Heart left ventricle (tissue), 16 donors: ENCODE data around the gene COL23A1. TPM values are rescaled to one million over a fixed set of nuclear protein-coding genes. Genes with fewer than 3 reads are reported as not detected.
A peak's percentile ranks its signal among the peaks of the same experiment; 100 is the strongest.

Source experiments
- ATAC-seq, 4 donors: fragments of 200-7000 bp; cut with Tn5 transposase; one replicate each; pipeline ENCODE4 v1.9.1; 2020 to 2022; ENCODE audit warnings: moderate library complexity in 4 of 4, mild to moderate bottlenecking in 3 of 4, moderate number of reproducible peaks in 1 of 4
- DNase-seq, 5 donors: peaks; one replicate each; pipeline ENCODE4 v3.0.0-alpha.2; 2020
- H3K27ac ChIP-seq, 12 donors: fragments of 200-600 bp; sonication (generic) in 4 of 12; one replicate each; pipeline versions ENCODE4 v1.5.0 to v1.8.0; 2016 to 2022; ENCODE audit warnings: mild to moderate bottlenecking in 2 of 12
- H3K27me3 ChIP-seq, 9 donors: fragments of 200-600 bp; sonication (generic) in 2 of 9; one replicate each; pipeline versions ENCODE4 v1.5.1 to v1.8.0; 2016 to 2022; ENCODE audit warnings: mild to moderate bottlenecking in 3 of 9
- H3K36me3 ChIP-seq, 9 donors: fragments of 200-600 bp; sonication (generic) in 2 of 9; one replicate each; pipeline versions ENCODE4 v1.5.0 to v1.8.0; 2018 to 2022; ENCODE audit warnings: mild to moderate bottlenecking in 2 of 9
- H3K4me1 ChIP-seq, 12 donors: fragments of 200-600 bp; sonication (generic) in 4 of 12; one replicate each; pipeline versions ENCODE4 v1.5.0 to v1.8.0; 2016 to 2022; ENCODE audit warnings: mild to moderate bottlenecking in 3 of 12
- H3K4me3 ChIP-seq, 12 donors: fragments of 200-600 bp; sonication (generic) in 4 of 12; one replicate each; pipeline versions ENCODE4 v1.5.0 to v1.8.0; 2017 to 2022; ENCODE audit warnings: mild to moderate bottlenecking in 9 of 12, moderate library complexity in 4 of 12
- H3K9me3 ChIP-seq, 12 donors: fragments of 200-600 bp; sonication (generic) in 4 of 12; one replicate each; pipeline versions ENCODE4 v1.5.0 to v1.8.0; 2016 to 2022; ENCODE audit warnings: mild to moderate bottlenecking in 1 of 12
- POLR2A ChIP-seq, 2 donors: fragments of 450-650 bp; IDR thresholded peaks; one replicate each; pipeline ENCODE4 v1.6.1; 2017; ENCODE audit warnings: antibody characterized with exemption in 2 of 2, mild to moderate bottlenecking in 2 of 2, moderate library complexity in 2 of 2
- WGBS, 4 donors: extraction: QIAGEN DNeasy Blood & Tissue Kit in 2 of 4; methylation state at CpG; one replicate each; pipeline versions ENCODE4 v1.1.5 to v1.1.7; 2013 to 2018; 5-methylcytosine and 5-hydroxymethylcytosine counted together
- intact Hi-C, 10 donors: fragments of 100-400 bp; cut with DNase I; formaldehyde crosslinking; loops; one replicate each; pipeline versions ENCODE4 v1.11.1 to v1.14.2; 2022
- polyA plus RNA-seq, 2 donors: library from polyadenylated mRNA; stranded (reverse); fragments of 200-250 nt; gene quantifications; one replicate each; pipeline ENCODE4 v1.2.3, GENCODE V29; 2013
- total RNA-seq, 9 donors: library from RNA; depleted of rRNA in 2 of 9; stranded (reverse); fragments of >200 nt in 2 of 9; fragmentation: NEBNext Ultra II Directional in 3 of 9; extraction: Animal tissue kit (Norgen Biotek cat#: 25700) in 3 of 9; gene quantifications; one replicate each; pipeline versions ENCODE4 v1.1.0 to v1.2.4, GENCODE V29; 2016 to 2023
- TF ChIP-seq, protein P1 (sequence below), 12 donors: fragments of 200-600 bp; sonication (generic) in 4 of 12; IDR thresholded peaks; one replicate each; pipeline versions ENCODE4 v1.5.0 to v1.8.0; 2018 to 2022; ENCODE audit warnings: antibody characterized with exemption in 12 of 12, mild to moderate bottlenecking in 5 of 12
- donor health status: ischemic (EF 13 %, LVEDD 7.1; RV severe dilation, severe dysfunction).
- donor health status: healthy with polysubstance abuse.
- donor health status: DM: no; HTN: yes; CAD: no.
- donor health status: DM: no; HTN: no; CAD: no.
- donor health status: ischemic (EF 25% LVEDD 6.9; RV normal size, moderate dysfunction).
- donor health status: ischemic (EF 25% LVEDD 5.7; RV mildly dilated, moderate dysfunction).
- donor health status: healthy.
- donor health status: DM: yes; HTN: yes; CAD: no.
- donor health status: ischemic (EF 35%, LVEDD 5.7; RV mildly dilated, moderate dysfunction).
- donor health status: nonischemic (EF 11% LVEDD 7.7; RV severe dilation, severe dysfunction).
- donor health status: DM: yes; HTN: yes; CAD: no.
- donor health status: PGD.
- donor health status: ischemic (EF 29% LVEDD 5.4; RV normal size, mild dysfunction).
- donor health status: nonischemic (EF 23%, LVEDD 6.1; RV moderate dilation, normal function).

The COL23A1 gene
- total and polyA plus RNA-seq, 11 donors: 6.0 to 33.0 (median 18.8) TPM

DNA sequence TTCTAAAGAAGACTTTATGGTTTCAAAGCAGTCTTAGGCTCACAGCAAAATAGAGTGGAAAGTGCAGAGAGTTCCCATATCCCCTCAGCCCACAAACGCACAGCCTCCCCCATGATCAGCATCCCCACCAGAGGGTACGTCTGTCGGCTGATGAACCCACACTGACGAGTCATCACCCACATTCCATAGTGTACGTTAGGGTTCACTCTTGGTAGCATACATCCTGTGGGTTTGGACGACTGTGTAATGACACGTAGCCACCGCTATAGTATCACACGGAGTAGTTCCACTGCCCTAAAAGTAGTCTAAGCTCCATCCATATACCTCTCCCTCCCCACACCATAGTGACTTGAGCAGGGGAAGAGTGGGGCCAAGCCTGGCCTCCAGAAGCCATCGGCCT lies 221.9 kb downstream of the COL23A1 start:
- TF ChIP-seq POLR2A (IDR thresholded peaks at IDR 0.05): no peak
- TF ChIP-seq, protein P1, sequence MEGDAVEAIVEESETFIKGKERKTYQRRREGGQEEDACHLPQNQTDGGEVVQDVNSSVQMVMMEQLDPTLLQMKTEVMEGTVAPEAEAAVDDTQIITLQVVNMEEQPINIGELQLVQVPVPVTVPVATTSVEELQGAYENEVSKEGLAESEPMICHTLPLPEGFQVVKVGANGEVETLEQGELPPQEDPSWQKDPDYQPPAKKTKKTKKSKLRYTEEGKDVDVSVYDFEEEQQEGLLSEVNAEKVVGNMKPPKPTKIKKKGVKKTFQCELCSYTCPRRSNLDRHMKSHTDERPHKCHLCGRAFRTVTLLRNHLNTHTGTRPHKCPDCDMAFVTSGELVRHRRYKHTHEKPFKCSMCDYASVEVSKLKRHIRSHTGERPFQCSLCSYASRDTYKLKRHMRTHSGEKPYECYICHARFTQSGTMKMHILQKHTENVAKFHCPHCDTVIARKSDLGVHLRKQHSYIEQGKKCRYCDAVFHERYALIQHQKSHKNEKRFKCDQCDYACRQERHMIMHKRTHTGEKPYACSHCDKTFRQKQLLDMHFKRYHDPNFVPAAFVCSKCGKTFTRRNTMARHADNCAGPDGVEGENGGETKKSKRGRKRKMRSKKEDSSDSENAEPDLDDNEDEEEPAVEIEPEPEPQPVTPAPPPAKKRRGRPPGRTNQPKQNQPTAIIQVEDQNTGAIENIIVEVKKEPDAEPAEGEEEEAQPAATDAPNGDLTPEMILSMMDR (IDR thresholded peaks at IDR 0.05): no peak
- intact Hi-C loops: no loop called here
- Histone ChIP-seq H3K4me3 (no peak overlapping the region), H3K27ac (no peak overlapping the region), H3K27me3 (no peaks in the 10 kb centered on the region), H3K36me3 (no peaks in the 10 kb centered on the region), H3K4me1 (peaks cover 0 to 16% (median 4%) of the 10 kb centered on the region in 12 donors), H3K9me3 (peaks cover 0 to 5% (median 0%) of the 10 kb centered on the region in 12 donors)
- WGBS, 4 donors: 78 to 95% (median 89%) methylated on average over 9 to 10 of the region's 10 CpGs
- ATAC-seq: no peak
- no peak for DNase-seq

DNA sequence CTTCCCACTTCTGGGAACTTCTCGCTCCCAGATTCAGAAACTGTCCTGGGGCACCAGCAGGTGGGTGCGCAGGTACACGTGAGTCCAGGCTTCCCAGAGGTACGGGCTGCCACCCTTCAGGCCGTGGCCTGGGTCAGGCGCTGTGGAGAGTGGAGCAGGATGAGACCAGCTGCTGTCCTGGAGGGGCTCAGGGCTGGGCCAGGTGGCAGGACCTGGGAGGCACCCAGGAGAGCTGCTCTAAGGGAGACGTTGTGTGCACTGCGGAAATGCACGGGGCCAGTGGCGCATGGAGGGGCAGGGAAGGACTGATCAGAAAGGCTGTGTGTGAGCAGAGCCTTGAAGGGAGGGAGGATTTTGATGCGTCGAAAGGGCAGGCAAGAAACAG lies 222.5 kb downstream of the COL23A1 start:
- WGBS, 4 donors: 86 to 92% (median 91%) methylated on average over 12 of the region's 12 CpGs
- H3K4me3 ChIP-seq: no peak overlapping the region
- peaks cover 0 to 5% (median 0%) of the 10 kb centered on the region in 12 donors for H3K9me3 ChIP-seq
- H3K27me3 ChIP-seq: no peaks in the 10 kb centered on the region
- no peak overlapping the region for H3K27ac ChIP-seq
- no peaks in the 10 kb centered on the region for H3K36me3 ChIP-seq
- TF ChIP-seq POLR2A (IDR thresholded peaks at IDR 0.05): no peak
- TF ChIP-seq, protein P1 (IDR thresholded peaks at IDR 0.05): no peak
- intact Hi-C loops: no loop called here
- ATAC-seq: no peak
- H3K4me1 ChIP-seq: peaks cover 0 to 16% (median 4%) of the 10 kb centered on the region in 12 donors
- no peak for DNase-seq

DNA sequence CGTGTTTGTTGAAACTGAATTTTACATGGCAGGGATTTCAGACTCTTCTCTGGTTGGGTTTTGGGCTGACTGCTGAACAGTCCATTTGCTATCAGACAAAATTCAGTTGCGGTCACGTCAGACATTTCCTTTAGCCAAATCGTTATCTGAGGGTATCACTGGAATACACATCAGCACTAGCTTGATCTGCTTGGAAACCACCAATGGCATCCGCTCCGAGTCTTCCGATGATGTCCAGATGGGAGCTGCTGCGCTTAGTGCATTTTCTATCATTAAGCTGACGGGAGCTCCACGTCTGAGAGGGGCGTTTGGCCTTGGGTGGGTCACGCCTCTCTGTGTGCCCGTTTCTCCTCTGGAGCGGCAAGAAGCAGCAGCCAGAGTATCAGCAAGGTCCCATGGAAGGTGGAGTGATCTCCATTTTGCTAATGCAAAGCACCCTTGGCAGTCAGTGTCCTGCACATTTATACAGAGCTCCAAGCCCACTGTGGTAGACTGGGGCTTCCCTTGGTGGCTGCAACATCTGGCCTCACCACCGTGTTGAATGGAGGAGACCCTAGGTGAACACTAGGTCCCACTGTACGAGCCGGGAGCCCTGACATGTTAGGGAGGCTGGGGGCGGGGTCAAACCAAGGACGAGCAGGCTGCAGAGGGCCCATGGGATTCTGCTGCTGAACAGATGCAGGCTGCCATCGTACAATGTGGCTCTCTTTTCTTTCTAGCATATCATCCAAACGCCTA lies 223.0 kb downstream of the COL23A1 start:
- no peak for TF ChIP-seq POLR2A (IDR thresholded peaks at IDR 0.05)
- TF ChIP-seq, protein P1 (IDR thresholded peaks at IDR 0.05): no peak
- ATAC-seq: no peak
- intact Hi-C loops: no loop called here
- Histone ChIP-seq H3K36me3 (no peaks in the 10 kb centered on the region), H3K27ac (no peak overlapping the region), H3K4me1 (peaks cover 0 to 13% (median 2%) of the 10 kb centered on the region in 12 donors), H3K27me3 (no peaks in the 10 kb centered on the region), H3K4me3 (no peak overlapping the region), H3K9me3 (peaks cover 0 to 5% (median 0%) of the 10 kb centered on the region in 12 donors)
- no peak for DNase-seq
- WGBS, 4 donors: 64 to 88% (median 72%) methylated on average over 21 of the region's 21 CpGs

DNA sequence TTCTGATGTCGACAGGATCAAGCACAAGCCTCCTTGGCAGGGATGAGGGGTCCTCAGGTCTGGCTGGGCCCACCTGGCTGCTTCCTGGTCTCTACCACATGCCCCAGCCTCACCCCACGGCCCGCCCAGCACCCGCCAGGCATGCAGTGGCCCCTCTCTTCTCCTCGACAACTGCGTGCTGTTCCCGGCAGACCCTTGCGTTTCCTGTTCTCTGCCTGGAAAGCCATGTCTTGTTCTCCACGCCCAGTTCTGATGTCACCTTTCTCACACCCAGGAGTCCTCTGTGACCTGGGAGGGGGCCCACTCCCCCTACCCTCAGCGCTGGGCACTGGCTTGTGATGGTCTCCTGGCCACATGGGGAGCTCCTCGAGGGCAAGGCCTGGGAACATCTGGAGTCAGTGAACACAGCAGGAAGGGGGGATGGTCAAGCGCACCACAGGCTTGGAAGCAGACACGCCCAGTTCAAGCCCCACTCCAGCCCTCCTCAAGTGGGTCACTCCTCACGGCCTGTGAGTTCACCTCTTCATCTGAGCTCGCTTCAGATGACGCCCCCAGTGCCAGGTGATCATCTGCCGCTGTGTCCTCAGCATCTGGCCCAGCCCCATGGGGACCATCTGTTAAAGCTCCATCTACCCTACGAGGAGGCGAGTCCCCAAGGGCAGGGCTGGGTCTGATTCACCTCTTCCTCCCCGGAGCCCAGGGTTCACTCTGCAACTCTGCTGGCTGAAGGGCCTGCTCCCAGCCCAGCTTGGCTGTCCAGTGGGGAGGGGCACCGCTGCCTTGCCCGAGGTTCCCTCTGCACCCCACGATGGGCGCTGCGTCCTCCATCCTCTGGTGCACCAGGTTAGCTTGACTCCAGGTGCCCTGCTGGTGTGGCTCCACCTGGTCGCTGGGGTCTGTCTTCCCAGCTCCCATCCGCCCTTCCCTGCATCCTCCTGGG lies 224.4 kb downstream of the COL23A1 start:
- Histone ChIP-seq H3K27me3 (no peaks in the 10 kb centered on the region), H3K36me3 (no peaks in the 10 kb centered on the region), H3K4me3 (no peak overlapping the region), H3K4me1 (peaks cover 0 to 10% (median 0%) of the 10 kb centered on the region in 12 donors), H3K9me3 (peaks cover 0 to 5% (median 0%) of the 10 kb centered on the region in 12 donors), H3K27ac (no peak overlapping the region)
- intact Hi-C loops: no loop called here
- no peak for ATAC-seq
- peak in 2 of 5 donors; percentile 21 to 32 for DNase-seq
- TF ChIP-seq, protein P1 (IDR thresholded peaks at IDR 0.05): no peak
- TF ChIP-seq POLR2A (IDR thresholded peaks at IDR 0.05): no peak
- WGBS, 4 donors: 90 to 93% (median 91%) methylated on average over 25 to 27 of the region's 27 CpGs
